GM20431 (cell line): ENCODE data around the gene BAG1.

Experiments
- in situ Hi-C: fragments of 300-500 bp; cut with MseI, MboI; formaldehyde crosslinking; loops from one replicate; pipeline ENCODE4 v1.15.0; 2020; ENCODE audit warnings: low sequenced_read_pairs; ENCODE audit not compliant: unreplicated experiment

The BAG1 gene

DNA sequence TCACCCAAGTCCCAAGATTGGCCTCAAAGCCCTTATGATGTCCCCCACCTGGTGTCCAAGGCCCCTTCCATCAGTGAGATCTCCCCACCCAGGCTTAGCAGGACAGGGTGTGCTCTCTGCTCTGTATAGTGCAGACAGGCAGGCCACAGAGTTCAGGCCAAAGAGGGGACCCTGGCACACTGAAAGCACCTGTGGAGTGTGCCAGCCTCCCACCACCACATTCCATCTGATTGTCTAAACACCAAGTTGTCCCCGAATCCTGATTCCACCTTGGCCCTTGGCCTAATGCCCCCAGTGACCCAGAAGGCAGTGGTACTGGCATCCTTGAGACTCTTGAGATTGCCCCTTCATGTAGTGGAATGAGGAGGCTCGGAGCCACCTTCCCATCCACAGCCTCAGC lies 19.2 kb downstream of the BAG1 start:
- in situ Hi-C loops = no loop called here

DNA sequence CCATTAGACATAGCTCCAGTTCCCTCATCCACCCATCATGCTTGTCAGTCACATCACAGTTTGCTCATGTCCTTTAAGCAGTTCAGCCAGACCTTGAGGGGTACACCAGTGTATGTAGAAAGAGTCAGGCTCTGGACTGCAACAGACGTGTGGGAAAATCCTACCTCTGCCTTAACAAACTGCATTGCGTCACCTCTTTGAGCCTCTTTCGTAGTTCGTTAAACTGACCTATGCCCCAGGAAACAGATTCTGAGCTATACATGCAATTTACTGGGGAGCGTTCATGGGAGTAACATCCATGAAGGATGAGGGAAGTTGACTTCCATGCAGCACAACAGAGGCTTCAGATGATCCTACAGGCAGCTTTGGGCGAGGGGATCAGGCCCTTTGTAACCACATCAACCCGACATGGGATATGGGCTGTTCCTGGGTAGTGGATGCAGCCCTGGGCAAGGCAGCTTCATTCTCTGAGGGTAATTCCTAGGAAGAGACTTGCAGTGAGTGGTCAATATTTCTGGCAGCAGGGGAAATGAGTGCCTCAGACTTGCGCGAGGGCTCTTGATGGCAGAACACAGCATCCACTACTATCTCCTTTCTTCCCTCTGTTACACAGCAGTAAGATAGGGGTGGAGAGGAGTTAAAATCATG lies 20.2 kb downstream of the BAG1 start:
- in situ Hi-C loops = no loop called here

DNA sequence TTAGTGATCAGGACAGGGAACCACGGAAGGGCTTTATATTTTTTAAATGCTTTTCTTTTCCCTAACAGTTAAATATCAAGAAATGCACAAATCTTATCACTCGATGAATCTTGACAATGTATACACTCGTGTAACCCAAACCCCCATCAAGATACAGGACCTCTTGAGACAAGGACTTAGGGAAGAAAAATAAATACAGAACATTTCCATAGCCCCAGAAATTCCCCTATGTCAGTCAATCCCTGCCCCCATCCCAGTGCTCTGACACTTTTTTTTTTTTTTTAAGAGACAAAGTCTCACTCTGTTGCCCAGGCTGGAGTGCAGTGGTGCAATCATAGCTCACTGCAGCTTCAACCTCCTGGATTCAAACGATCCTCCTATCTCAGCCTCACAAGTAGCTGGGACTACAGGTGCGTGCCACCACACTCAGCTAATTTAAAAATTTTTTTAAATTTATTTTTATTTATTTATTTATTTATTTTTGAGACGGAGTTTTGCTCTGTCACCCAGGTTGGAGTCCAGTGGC lies 21.8 kb downstream of the BAG1 start:
- in situ Hi-C loops = no loop called here

DNA sequence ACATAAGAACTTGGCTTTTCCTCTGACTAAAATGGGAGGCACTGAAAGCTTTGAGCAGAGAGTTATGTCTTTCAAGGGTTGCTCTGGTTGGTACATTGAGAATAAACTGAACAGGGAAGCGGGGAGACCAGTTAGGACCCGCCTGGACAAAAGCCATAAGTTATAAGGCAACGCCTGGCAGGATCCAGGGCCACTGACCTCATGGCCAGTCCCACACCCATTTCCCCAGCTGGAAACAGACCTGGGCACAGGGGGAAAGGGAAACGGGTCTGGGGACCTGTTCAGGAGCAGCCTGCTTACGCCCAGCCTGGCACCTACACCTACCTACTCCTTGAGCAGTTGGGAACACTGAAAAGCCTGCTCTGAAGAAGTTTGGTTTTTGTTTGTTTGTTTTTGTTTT lies 23.2 kb downstream of the BAG1 start:
- in situ Hi-C loops = no loop called here

DNA sequence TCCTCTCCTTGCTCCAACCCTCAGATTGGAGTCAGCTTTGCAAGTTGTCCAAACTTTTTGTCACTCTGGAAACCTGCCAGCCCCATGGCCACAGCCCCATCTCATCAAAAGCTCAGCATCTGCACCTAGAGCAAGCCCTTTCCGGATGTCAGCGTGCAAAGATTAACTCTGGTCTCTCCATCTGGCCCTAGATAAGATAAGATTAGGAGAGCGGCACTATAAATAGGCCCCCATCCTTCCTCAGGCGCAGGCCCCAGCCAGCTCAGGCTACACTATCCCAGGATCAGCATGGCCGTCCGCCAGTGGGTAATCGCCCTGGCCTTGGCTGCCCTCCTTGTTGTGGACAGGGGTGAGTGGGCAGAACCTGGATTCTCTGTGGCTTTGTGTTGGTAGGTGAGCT lies 24.6 kb downstream of the BAG1 start, which contains the start of gene SPINK4:
Gene SPINK4, plus strand, starts transcription at position 247 of the 400 bp plus-strand sequence. Its CDS starts 42 bp downstream, at position 289.
- in situ Hi-C loops = no loop called here

DNA sequence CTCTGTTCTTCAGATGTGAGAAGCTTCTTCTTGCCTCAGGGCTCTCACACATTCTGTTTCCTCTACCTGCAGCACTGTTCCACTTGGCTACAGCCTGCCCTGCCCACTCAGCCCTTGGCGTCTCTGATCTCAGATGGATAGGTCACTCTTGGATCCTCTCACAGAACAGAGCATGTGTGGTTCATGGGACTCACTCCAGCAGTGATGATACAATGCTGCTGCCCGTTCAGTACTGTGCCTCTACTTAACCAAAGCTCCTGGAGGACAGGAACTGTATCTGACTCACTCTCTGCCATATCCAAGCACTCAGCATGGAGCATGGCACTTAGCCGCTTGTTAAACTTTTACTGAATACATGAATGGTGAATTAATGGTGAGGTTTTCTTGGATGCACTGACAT lies 27.9 kb downstream of the BAG1 start:
- in situ Hi-C loops = no loop called here

DNA sequence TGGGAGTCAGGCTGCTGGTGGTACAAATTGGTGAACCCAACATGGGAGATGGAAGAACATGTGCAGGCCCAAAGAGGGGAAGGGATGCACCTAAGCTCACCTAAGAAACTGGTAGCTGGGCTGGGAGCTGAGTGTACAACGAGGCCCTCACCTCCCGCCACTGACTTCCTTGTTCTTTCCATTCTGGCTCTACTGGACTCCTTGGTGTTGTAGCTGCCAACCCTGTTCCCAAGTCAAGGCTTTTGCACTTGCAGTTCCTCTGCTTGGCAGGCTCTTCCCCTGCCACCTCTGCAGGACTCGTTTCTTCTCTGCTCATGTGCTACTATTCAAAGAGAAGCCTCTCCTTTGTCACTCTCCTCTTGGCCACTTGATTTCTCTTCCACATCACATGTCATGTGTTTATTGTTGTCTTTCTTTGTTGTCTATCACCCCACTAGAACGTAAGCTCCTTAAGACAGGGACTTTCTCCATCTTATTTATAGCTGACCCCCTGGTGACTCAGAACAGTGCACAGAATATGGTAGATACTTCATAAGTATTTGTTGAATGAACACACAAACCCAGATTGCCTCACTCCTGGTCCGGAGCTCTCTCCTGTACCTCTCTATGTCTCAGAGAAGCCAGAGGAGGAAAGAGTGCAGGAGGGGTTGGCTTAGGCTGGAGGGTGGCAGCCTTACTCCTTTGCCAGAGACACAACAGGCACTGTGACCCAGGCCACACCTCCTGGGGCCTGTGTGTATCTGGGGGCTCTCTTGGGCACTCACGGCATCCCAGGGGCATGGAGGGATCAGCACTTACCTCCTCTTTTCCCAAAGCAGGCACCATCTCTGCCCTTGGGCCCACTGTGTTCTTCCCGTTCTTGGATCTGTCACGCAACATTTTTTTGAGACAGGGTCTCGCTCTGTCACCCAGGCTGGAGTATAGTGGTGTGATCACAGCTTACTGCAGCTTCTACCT lies 29.7 kb downstream of the BAG1 start:
- in situ Hi-C loops = no loop called here

DNA sequence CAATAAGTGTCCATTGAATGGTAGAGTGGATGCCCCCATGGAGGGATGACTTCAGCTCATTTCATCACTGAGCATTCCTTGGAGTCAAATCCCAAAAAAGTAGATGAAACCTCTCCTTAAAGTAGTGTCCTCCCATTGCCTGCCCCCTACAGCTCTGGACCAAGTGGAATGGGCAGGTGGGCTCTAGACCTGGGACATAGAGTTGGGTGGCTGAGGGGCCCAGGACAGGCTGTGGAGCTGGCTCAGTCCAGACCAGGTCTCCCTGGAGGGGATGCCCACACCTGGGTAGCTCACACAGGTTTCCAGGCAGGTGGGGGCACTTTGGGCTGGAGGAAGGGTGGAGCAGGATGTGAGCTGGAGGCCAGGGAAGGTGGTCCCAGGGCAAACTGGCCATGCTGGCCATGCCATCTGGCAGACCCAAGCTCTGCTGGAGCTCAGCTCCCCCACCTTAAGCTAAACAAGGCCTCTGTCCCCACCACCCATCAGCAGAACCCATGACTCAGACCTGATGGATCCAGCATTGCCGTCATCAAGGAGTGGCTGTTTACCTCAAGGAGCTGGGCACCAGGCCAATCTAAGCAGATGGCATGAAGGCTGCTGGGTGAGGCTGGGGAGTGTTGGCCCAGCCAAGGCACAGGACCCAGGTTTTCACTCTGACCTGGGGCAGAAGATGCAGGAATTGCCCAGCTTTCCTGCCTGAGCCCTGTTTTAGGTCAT lies 30.7 kb downstream of the BAG1 start:
- in situ Hi-C loops = no loop called here

DNA sequence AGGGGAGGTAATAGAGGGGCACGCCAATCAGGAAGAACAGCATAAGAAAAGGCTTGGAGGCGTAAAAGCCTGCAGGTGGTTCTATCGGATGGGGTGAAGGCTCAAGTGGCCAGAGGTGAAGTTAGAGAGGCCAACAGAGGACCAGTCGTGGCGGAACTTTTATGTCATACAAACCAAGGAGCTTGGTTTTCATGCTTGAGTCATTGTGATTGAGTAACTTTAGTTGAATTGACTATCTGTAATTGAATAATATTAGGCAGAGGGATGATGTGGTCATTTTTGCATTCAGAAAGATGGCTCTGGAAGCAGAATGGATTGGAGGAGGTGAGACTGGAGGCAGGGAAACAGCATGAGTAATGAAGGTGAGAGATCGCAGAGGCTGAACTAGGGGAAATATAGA lies 31.7 kb downstream of the BAG1 start:
- in situ Hi-C loops = no loop called here

DNA sequence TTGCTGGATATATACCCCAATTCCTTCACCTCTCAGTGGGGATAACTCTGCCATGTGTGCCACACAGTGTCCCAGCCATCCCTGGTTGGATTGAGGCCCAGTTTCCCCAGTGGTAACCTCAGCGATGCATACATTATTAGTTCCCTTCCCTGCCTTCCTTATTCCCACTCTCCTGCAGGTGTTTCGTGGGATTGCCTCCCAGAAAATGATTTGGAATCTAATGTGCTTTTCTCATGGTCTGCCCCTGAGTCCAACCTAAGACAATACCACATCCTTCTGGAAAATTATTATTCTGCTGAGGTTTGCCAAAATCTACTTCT lies 32.9 kb downstream of the BAG1 start:
- in situ Hi-C loops = no loop called here

DNA sequence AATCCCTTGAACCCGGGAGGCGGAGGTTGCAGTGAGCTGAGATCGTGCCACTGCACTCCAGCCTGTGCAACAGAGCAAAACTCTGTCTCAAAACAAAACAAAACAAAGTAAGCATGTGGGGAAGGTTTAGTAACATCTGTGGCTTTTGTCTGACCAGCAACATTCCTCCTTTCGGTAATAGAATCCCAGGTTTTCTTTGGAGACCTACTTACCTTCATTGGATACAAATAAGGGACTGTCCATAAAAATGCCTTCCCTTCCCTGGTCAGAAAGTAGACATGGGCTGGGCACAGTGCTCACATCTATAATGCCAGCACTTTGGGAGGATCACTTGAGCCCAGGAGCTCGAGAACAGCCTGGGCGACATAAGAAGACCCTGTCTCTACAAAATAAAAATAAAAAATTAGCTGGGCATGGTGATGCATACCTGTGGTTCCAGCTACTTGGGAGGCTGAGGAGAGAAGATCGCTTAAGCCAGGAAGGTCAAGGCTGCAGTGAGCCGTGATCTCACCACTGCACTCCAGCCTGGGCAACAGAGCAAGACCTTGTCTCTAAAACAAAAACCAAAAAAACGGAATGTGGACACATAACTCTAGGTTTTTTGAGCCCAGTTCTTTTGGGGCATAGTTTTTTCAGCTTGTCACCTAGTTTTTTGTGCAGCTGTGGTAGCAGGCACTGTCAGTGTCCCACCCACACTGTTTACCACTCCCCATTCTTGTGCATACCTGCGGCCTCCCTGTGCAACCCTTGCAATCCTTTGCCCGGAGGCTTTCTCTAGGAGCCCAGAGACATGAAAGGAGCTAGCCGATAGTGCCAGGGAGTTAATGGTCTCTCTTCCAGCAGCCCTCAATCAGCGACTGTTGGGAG lies 33.5 kb downstream of the BAG1 start:
- in situ Hi-C loops = no loop called here

DNA sequence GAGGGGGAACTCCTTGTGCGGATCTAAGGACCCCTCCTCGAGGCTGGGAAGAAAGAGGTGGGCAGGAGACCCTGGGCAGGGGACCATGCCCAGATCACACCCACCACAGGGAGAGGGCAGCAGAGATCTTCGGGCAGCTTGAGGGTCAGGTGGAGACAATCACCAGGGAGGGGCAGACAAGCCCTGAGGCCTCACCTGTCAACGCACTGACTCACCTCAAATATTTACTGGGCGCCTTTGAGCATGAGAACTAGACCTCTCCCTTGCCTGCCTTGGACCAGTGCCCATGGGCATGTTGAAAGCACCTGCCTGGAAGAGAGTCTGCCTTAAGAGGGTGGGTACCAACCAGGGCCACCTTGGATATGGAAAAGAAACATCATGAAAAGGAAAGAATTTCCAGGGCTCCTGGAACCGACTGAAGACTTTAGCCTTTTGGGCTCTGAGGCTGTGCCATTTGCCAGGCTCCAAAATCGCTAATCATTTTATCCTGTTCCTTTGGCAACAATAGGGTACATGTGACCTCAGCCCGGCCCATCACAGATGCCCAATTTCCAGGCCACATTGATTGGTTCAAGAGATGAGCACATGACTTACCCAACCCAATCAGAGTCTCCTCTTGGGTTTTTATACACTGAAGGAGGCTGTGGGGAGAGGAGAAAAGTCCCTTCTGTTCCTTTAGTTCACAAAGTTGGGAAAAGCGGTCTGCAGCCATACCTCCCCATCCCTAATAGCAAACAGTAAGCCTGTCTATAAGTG lies 35.0 kb downstream of the BAG1 start:
- in situ Hi-C loops = loop anchor here (10.0 kb wide), 1 partner anchor 145 kb away; no protein-coding TSS in a partner anchor

DNA sequence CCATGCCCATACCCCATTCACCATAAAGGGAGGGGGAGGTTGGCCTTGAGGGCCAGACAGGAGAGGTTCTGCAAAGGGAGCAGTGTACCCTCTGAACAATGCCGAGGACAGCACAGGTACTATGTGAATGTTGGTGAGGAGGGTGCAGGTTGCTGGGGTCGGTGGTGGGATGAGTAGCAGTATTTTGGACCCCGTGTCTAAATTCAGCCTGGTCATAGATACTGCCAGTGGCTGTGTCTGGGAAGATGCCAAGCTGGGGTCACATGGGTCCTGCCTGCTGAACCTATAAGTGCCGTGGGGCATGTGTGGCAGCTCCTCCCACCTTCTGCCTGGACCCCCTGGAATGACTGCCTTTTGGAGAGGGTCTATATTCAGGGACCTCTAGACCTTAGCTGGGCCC lies 35.9 kb downstream of the BAG1 start:
- in situ Hi-C loops = loop anchor here (10.0 kb wide), 1 partner anchor 144 kb away; no protein-coding TSS in a partner anchor

DNA sequence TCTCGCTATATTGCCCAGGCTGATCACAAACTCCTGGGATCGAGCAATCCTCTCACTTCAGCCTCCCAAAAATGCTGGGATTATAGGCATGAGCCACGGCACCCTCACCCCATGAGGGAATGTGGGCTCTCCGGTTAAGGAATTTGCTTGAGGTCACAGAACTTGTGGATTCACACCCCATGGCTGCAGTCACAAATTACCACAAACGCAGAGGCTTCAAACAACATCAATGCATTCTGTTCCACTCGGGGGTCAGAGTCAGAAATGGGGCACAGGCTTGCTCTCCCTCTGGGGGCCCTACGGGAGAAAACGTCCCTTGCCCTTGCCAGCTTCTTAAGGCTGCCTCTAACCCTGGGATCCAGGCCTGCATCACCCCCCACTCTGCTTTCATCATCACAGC lies 36.8 kb downstream of the BAG1 start:
- in situ Hi-C loops = loop anchor here (10.0 kb wide), 1 partner anchor 143 kb away; no protein-coding TSS in a partner anchor

DNA sequence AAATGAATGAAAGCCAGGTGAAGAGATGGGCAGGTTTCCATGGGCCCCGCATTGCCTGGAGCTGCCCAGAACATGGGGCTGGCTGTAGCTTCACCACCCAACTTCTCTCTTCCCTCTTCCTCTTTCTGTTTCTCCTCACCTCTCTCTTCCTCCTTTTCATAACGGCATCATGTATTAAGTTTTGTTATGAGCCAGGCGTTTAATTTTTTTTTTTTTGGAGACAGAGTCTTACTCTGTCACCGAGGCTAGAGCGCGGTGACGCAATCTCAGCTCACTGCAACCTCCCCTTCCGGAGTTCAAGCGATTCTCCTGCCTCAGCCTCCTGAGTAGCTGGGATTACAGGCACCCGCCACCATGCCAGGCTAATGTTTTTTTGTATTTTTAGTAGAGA lies 37.5 kb downstream of the BAG1 start:
- in situ Hi-C loops = loop anchor here (10.0 kb wide), 1 partner anchor 142 kb away; no protein-coding TSS in a partner anchor

DNA sequence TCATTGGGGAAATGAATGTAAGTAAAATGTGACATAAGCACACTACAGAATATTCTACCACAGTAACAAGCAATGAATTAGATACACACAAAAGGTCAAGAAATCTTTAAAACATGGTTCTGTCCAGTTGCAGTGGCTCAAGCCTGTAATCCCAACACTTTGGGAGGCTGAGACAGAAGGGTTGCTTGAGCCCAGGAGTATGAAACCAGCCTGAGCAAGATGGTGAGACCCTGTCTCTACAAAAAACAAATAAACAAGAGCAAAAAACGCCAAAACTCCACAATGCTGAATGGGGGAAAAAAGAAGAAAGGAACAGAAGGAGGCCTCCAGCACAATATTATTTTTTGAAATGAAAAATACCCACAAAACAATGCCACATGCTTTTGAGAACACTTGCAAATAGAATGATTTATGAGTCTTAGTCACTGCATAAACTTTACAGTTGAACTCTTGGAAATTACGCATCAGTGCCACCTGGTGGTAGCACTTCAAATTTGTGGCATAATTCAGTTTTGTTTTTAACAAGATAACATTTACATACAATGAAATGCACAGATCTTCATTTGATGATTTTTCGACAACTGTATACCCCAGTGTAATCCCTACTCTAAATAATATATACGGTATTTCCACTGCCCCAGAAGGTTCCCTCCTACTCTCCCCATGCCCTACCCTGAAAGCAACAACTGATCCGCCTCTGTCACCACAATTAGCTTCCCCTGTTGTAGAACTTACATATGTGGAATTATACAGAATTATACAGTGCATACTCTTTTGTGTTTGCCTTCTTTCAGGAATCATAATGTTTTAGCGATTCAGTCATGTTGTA lies 39.0 kb downstream of the BAG1 start:
- in situ Hi-C loops = loop anchor here (10.0 kb wide), 1 partner anchor 141 kb away; no protein-coding TSS in a partner anchor

DNA sequence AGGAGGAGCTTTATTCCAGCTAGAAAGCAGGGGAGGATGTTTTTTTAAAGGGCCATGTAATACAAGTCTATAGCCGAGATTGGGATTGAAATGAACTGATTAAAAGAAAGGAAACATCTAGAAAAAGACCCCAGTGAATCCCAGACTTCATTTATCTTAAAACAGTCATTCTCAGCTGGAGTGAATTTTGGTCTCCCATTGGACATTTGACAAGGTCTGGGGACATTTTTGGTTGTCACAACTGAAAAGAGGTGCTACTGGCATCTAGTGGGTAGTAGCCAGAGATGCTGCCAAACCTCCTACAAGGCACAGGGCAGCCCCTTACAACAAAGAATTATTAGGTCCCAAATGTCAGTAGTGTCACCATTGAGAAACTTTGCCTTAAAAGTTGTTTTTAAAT lies 40.8 kb downstream of the BAG1 start:
- in situ Hi-C loops = loop anchor here (10.0 kb wide), 1 partner anchor 139 kb away; no protein-coding TSS in a partner anchor

DNA sequence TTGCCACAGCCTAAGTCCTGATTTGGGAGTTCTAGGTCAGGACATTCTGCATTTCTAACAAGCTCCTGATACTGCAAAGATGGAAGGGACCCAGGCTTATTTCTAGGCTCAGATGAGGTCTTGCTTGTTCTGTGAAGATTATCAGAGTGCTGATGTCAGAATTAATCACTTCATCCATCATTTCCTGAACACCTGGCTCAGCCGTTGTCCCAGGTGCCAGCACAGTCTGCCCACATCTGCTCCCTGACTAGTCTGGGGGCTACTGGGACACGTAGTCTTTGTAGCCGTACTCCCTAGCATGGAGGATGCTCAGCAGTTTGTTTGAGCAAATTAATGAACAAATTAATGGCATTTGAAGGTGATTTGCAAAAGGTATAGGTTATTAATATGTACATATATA lies 42.5 kb downstream of the BAG1 start:
- in situ Hi-C loops = loop anchor here (10.0 kb wide), 1 partner anchor 137 kb away; no protein-coding TSS in a partner anchor
